ENCODE results near the gene GIGYF2.

DNA sequence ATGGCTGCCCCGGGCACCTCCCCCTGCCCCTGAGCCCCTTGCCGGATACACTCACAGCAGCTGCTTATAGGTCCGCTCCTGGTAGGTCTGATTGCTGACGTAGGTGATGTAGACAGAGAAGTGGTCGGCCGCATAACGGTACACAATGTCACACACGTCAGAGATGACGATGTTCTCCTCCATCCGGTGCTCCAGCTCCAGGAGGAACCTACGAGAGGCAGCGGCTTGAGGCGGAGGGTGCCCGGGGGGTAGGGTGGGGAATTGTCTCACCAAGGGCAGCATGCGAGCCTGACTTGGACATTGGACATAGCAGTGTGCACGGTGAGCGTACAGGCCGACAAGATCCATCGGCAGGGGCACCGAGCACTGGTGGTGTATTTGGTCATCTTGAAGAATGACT is 195.7 kb downstream of the GIGYF2 start:
- no peak for TF ChIP-seq CHD2 (IDR thresholded peaks at IDR 0.05; ENCODE audit: low read length, partially characterized antibody)
- TF ChIP-seq RCOR1 (IDR thresholded peaks at IDR 0.05; ENCODE audit: low read length), result no peak
